WTC11 (cell line): ENCODE data around the gene HAVCR2. TPM values are rescaled to one million over a fixed set of nuclear protein-coding genes. Genes with fewer than 3 reads are reported as not detected.

Source experiments
- ATAC-seq: fragments of 200-7000 bp; cut with Tn5 transposase; 2 replicates; pipeline ENCODE4 v1.10.0; 2021; ENCODE audit warnings: mild to moderate bottlenecking, moderate library complexity
- CTCF ChIA-PET: fragments of 300-600 bp; sonication (Branson Sonifier 250); formaldehyde crosslinking; loops from one replicate; lab custom pipeline; 2021; ENCODE audit warnings: antibody characterized with exemption; lab: Charles Lee
- POLR2A ChIA-PET: fragments of 350-600 bp; sonication (Branson Sonifier 250); formaldehyde crosslinking; loops from one replicate; lab custom pipeline; 2021; ENCODE audit warnings: antibody characterized with exemption; lab: Charles Lee
- DNase-seq: peaks from one replicate; pipeline ENCODE4 v3.0.0; 2021; ENCODE audit warnings: low spot score
- H3K27ac Mint-ChIP-seq: 2 replicates; pipeline ENCODE4 v1.8.0; 2021; ENCODE audit warnings: mixed read lengths
- H3K27me3 Mint-ChIP-seq: 2 replicates; pipeline ENCODE4 v1.8.0; 2021; ENCODE audit warnings: low read depth, mild to moderate bottlenecking, moderate library complexity, mixed read lengths
- H3K36me3 Mint-ChIP-seq: 2 replicates; pipeline ENCODE4 v1.8.0; 2021; ENCODE audit warnings: mixed read lengths
- H3K4me1 Mint-ChIP-seq: 2 replicates; pipeline ENCODE4 v1.8.0; 2022; ENCODE audit warnings: mixed read lengths
- H3K4me3 Mint-ChIP-seq: 2 replicates; pipeline ENCODE4 v1.8.0; 2021; ENCODE audit warnings: mild to moderate bottlenecking, moderate library complexity, mixed read lengths
- H3K9me3 Mint-ChIP-seq: 2 replicates; pipeline ENCODE4 v1.8.0; 2021; ENCODE audit warnings: mixed read lengths
- FOXP1 ChIP-seq: sonication (generic); formaldehyde crosslinking; IDR thresholded peaks from 2 replicates; pipeline ENCODE4 v1.8.0; 2022; ENCODE audit warnings: missing genetic modification reagents, mild to moderate bottlenecking, moderate library complexity, borderline replicate concordance
- HMGA2 ChIP-seq: fragments of 250-450 bp; sonication (Bioruptor Pico); IDR thresholded peaks from 2 replicates; pipeline ENCODE4 v1.4.0; 2021; ENCODE audit warnings: mild to moderate bottlenecking, moderate library complexity
- IRF2 ChIP-seq: sonication (generic); formaldehyde crosslinking; IDR thresholded peaks from 2 replicates; pipeline ENCODE4 v1.8.0; 2022; ENCODE audit warnings: low read depth, missing genetic modification reagents, borderline replicate concordance
- NR2C2 ChIP-seq: sonication (generic); formaldehyde crosslinking; IDR thresholded peaks from 2 replicates; pipeline ENCODE4 v1.8.0; 2022; ENCODE audit warnings: mild to moderate bottlenecking, missing genetic modification reagents
- ZNF416 ChIP-seq: fragments of 250-450 bp; sonication (Bioruptor Pico); IDR thresholded peaks from 2 replicates; pipeline ENCODE4 v1.9.0; 2021; ENCODE audit warnings: mild to moderate bottlenecking, inconsistent platforms
- ZNF423 ChIP-seq: fragments of 250-450 bp; sonication (Bioruptor Pico); IDR thresholded peaks from 2 replicates; pipeline ENCODE4 v2.1.2; 2022; ENCODE audit warnings: mild to moderate bottlenecking, moderate library complexity
- total RNA-seq: library from RNA; stranded (reverse); gene quantifications from 3 replicates; pipeline ENCODE4 v1.2.3, GENCODE V29; 2021
- TF ChIP-seq, protein P1 (sequence below): fragments of 250-450 bp; sonication (Bioruptor Pico); IDR thresholded peaks from 2 replicates; pipeline ENCODE4 v1.9.0; 2021; ENCODE audit warnings: mild to moderate bottlenecking, borderline replicate concordance
- TF ChIP-seq, protein P2 (sequence below): sonication (generic); formaldehyde crosslinking; IDR thresholded peaks from 2 replicates; pipeline ENCODE4 v1.8.0; 2023; ENCODE audit warnings: mild to moderate bottlenecking, missing genetic modification reagents
- TF ChIP-seq, protein P3 (sequence below): sonication (generic); formaldehyde crosslinking; IDR thresholded peaks from 2 replicates; pipeline ENCODE4 v1.8.1; 2023; ENCODE audit warnings: mild to moderate bottlenecking, missing genetic modification reagents, borderline replicate concordance
- TF ChIP-seq, protein P4 (sequence below): sonication (generic); formaldehyde crosslinking; IDR thresholded peaks from 2 replicates; pipeline ENCODE4 v1.8.0; 2022; ENCODE audit warnings: mild to moderate bottlenecking, missing genetic modification reagents
- TF ChIP-seq, protein P5 (sequence below): fragments of 250-450 bp; sonication (Bioruptor Pico); IDR thresholded peaks from 2 replicates; pipeline ENCODE4 v1.8.0; 2021; ENCODE audit warnings: mild to moderate bottlenecking
- TF ChIP-seq, protein P6 (sequence below): fragments of 250-450 bp; sonication (Bioruptor Pico); IDR thresholded peaks from 2 replicates; pipeline ENCODE4 v1.9.0; 2021; ENCODE audit warnings: mild to moderate bottlenecking
- TF ChIP-seq, protein P7 (sequence below): fragments of 250-450 bp; sonication (Bioruptor Pico); conservative IDR thresholded peaks from 2 replicates; pipeline ENCODE4 v1.9.0; 2021; ENCODE audit warnings: mild to moderate bottlenecking
- TF ChIP-seq, protein P8 (sequence below): sonication (generic); formaldehyde crosslinking; IDR thresholded peaks from 2 replicates; pipeline ENCODE4 v1.8.1; 2022; ENCODE audit warnings: mild to moderate bottlenecking, missing genetic modification reagents, moderate library complexity, borderline replicate concordance

The HAVCR2 gene
- total RNA-seq, 1 experiment from 2014 or later = 0.33 TPM

DNA sequence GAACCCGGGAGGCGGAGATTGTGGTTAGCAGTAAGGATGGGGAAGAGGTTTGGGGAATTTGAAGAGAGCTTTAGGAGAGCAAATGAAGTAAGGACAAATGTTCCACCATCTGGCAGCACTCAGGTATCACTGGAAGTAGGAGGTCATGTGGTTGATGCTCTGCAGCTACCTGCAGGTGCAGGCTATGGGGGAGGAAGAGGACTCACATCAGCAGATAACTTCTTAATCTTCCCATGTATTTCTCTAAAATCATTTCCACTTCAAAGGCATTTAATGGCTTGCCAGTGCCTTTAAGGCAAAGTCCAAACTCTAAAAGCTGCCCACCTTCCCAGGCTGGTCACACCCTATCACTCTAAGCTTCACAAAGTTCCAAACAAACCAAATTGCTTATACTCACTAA lies 41.8 kb downstream of the HAVCR2 start (continued):
- TF ChIP-seq, protein P1, sequence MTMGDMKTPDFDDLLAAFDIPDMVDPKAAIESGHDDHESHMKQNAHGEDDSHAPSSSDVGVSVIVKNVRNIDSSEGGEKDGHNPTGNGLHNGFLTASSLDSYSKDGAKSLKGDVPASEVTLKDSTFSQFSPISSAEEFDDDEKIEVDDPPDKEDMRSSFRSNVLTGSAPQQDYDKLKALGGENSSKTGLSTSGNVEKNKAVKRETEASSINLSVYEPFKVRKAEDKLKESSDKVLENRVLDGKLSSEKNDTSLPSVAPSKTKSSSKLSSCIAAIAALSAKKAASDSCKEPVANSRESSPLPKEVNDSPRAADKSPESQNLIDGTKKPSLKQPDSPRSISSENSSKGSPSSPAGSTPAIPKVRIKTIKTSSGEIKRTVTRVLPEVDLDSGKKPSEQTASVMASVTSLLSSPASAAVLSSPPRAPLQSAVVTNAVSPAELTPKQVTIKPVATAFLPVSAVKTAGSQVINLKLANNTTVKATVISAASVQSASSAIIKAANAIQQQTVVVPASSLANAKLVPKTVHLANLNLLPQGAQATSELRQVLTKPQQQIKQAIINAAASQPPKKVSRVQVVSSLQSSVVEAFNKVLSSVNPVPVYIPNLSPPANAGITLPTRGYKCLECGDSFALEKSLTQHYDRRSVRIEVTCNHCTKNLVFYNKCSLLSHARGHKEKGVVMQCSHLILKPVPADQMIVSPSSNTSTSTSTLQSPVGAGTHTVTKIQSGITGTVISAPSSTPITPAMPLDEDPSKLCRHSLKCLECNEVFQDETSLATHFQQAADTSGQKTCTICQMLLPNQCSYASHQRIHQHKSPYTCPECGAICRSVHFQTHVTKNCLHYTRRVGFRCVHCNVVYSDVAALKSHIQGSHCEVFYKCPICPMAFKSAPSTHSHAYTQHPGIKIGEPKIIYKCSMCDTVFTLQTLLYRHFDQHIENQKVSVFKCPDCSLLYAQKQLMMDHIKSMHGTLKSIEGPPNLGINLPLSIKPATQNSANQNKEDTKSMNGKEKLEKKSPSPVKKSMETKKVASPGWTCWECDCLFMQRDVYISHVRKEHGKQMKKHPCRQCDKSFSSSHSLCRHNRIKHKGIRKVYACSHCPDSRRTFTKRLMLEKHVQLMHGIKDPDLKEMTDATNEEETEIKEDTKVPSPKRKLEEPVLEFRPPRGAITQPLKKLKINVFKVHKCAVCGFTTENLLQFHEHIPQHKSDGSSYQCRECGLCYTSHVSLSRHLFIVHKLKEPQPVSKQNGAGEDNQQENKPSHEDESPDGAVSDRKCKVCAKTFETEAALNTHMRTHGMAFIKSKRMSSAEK (CRISPR knock-in tag) = no peak

DNA sequence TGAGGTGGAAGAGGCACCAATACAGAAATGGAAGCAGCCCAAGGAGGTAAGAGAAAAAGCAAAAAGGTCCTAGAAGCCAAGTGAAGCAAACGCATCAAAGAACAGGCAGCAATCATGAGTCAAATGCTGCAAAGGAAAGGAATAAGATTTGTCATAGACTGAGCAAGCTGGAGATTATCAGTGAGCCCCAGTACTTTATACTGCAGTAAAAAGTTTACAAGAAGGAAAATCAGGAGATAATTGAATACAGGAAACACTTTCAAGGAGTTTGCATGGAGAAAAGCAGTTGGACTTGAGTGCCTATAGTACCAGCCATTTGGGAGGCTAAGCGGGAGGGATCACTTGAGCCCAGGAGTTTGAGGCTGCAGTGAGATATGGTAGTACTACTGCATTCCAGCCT lies 42.8 kb downstream of the HAVCR2 start:
- CTCF ChIA-PET = interaction anchor here (0.6 kb wide), 1 partner anchor 173 kb away, joined by 5 read pairs; no protein-coding TSS in a partner anchor
- H3K27me3 Mint-ChIP-seq = no peaks in the 10 kb centered on the region

More for the DNA sequence above, 42.8 kb downstream of the HAVCR2 start:
- TF ChIP-seq, protein P2, sequence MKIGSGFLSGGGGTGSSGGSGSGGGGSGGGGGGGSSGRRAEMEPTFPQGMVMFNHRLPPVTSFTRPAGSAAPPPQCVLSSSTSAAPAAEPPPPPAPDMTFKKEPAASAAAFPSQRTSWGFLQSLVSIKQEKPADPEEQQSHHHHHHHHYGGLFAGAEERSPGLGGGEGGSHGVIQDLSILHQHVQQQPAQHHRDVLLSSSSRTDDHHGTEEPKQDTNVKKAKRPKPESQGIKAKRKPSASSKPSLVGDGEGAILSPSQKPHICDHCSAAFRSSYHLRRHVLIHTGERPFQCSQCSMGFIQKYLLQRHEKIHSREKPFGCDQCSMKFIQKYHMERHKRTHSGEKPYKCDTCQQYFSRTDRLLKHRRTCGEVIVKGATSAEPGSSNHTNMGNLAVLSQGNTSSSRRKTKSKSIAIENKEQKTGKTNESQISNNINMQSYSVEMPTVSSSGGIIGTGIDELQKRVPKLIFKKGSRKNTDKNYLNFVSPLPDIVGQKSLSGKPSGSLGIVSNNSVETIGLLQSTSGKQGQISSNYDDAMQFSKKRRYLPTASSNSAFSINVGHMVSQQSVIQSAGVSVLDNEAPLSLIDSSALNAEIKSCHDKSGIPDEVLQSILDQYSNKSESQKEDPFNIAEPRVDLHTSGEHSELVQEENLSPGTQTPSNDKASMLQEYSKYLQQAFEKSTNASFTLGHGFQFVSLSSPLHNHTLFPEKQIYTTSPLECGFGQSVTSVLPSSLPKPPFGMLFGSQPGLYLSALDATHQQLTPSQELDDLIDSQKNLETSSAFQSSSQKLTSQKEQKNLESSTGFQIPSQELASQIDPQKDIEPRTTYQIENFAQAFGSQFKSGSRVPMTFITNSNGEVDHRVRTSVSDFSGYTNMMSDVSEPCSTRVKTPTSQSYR (CRISPR knock-in tag) = no peak
- TF ChIP-seq ZNF416 (CRISPR knock-in tag) = no peak
- TF ChIP-seq, protein P3, sequence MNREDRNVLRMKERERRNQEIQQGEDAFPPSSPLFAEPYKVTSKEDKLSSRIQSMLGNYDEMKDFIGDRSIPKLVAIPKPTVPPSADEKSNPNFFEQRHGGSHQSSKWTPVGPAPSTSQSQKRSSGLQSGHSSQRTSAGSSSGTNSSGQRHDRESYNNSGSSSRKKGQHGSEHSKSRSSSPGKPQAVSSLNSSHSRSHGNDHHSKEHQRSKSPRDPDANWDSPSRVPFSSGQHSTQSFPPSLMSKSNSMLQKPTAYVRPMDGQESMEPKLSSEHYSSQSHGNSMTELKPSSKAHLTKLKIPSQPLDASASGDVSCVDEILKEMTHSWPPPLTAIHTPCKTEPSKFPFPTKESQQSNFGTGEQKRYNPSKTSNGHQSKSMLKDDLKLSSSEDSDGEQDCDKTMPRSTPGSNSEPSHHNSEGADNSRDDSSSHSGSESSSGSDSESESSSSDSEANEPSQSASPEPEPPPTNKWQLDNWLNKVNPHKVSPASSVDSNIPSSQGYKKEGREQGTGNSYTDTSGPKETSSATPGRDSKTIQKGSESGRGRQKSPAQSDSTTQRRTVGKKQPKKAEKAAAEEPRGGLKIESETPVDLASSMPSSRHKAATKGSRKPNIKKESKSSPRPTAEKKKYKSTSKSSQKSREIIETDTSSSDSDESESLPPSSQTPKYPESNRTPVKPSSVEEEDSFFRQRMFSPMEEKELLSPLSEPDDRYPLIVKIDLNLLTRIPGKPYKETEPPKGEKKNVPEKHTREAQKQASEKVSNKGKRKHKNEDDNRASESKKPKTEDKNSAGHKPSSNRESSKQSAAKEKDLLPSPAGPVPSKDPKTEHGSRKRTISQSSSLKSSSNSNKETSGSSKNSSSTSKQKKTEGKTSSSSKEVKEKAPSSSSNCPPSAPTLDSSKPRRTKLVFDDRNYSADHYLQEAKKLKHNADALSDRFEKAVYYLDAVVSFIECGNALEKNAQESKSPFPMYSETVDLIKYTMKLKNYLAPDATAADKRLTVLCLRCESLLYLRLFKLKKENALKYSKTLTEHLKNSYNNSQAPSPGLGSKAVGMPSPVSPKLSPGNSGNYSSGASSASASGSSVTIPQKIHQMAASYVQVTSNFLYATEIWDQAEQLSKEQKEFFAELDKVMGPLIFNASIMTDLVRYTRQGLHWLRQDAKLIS = no peak
- TF ChIP-seq, protein P4, sequence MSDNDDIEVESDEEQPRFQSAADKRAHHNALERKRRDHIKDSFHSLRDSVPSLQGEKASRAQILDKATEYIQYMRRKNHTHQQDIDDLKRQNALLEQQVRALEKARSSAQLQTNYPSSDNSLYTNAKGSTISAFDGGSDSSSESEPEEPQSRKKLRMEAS (CRISPR knock-in tag) = no peak
- TF ChIP-seq, protein P5, sequence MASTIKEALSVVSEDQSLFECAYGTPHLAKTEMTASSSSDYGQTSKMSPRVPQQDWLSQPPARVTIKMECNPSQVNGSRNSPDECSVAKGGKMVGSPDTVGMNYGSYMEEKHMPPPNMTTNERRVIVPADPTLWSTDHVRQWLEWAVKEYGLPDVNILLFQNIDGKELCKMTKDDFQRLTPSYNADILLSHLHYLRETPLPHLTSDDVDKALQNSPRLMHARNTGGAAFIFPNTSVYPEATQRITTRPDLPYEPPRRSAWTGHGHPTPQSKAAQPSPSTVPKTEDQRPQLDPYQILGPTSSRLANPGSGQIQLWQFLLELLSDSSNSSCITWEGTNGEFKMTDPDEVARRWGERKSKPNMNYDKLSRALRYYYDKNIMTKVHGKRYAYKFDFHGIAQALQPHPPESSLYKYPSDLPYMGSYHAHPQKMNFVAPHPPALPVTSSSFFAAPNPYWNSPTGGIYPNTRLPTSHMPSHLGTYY (CRISPR knock-in tag) = no peak
- TF ChIP-seq, protein P6, sequence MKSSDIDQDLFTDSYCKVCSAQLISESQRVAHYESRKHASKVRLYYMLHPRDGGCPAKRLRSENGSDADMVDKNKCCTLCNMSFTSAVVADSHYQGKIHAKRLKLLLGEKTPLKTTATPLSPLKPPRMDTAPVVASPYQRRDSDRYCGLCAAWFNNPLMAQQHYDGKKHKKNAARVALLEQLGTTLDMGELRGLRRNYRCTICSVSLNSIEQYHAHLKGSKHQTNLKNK (CRISPR knock-in tag) = no peak
- no peak for TF ChIP-seq HMGA2 (CRISPR knock-in tag)
- TF ChIP-seq, protein P7, sequence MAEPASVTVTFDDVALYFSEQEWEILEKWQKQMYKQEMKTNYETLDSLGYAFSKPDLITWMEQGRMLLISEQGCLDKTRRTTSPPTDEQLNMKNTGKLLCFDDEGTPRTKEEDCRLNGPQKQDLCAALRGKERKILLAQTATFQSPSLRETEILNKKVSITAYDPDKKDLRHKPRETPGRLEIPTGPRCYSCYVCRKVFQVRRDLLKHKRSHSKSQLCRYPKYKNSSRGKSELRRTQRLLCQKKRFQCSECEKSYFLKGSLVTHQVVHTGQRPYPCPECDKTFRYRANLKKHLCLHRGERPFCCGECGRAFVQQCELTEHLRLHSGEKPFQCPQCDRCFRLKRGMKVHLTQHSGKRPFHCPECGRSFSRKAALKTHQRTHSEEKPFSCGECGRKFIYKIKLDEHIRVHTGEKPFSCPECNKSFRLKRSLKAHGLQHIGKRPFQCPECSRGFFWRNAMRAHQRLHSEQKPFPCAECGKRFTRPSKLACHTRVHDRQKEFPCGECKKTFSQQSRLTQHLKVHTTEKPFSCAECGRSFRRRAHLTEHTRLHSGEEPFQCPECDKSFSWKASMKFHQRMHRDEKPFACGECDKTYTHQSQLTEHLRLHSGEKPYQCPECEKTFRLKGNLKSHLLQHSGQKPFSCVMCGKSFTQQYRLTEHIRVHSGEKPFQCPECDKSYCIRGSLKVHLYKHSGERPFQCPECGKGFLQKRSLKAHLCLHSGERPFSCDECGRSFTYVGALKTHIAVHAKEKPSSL (CRISPR knock-in tag) = no peak
- no peak for TF ChIP-seq NR2C2 (CRISPR knock-in tag)
- TF ChIP-seq IRF2 (CRISPR knock-in tag) = no peak
- TF ChIP-seq, protein P8, sequence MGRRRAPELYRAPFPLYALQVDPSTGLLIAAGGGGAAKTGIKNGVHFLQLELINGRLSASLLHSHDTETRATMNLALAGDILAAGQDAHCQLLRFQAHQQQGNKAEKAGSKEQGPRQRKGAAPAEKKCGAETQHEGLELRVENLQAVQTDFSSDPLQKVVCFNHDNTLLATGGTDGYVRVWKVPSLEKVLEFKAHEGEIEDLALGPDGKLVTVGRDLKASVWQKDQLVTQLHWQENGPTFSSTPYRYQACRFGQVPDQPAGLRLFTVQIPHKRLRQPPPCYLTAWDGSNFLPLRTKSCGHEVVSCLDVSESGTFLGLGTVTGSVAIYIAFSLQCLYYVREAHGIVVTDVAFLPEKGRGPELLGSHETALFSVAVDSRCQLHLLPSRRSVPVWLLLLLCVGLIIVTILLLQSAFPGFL (CRISPR knock-in tag) = no peak
- no peak for TF ChIP-seq FOXP1 (CRISPR knock-in tag)
- no peak for TF ChIP-seq ZNF423
- TF ChIP-seq, all 79 proteins: peak for 0
- Mint-ChIP-seq H3K27ac (no peak overlapping the region), H3K4me1 (peaks cover 6% of the 10 kb centered on the region; the same call in 1 of the 2 replicates), H3K4me3 (no peak overlapping the region), H3K36me3 (no peaks in the 10 kb centered on the region), H3K9me3 (no peaks in the 10 kb centered on the region)
- no peak for ATAC-seq
- POLR2A ChIA-PET = no interaction called here
- no peak for DNase-seq
